Transverse colon (tissue), 4 donors: ENCODE data around the gene SDR42E2. TPM values are rescaled to one million over a fixed set of nuclear protein-coding genes. Genes with fewer than 3 reads are reported as not detected.
A peak's percentile ranks its signal among the peaks of the same experiment; 100 is the strongest.

Source experiments
- DNase-seq: peaks from one replicate; pipeline ENCODE4 v3.0.0-alpha.2; 2019
- H3K27ac ChIP-seq, 4 donors: fragments of 200-600 bp; sonication (generic); 2 replicates each; pipeline ENCODE4 v1.5.1; 2016 to 2018; ENCODE audit warnings: inconsistent platforms in 4 of 4
- H3K27me3 ChIP-seq: fragments of 200-600 bp; sonication (generic); 2 replicates; pipeline ENCODE4 v1.5.1; 2017; ENCODE audit warnings: inconsistent platforms
- H3K36me3 ChIP-seq, 4 donors: fragments of 200-600 bp; sonication (generic); 2 replicates each; pipeline ENCODE4 v1.5.1; 2017 to 2019; ENCODE audit warnings: inconsistent platforms in 4 of 4
- H3K4me1 ChIP-seq, 4 donors: fragments of 200-600 bp; sonication (generic); 2 replicates each; pipeline ENCODE4 v1.5.1; 2017 to 2020; ENCODE audit warnings: inconsistent platforms in 4 of 4
- H3K4me3 ChIP-seq, 4 donors: fragments of 200-600 bp; sonication (generic); 1 replicate in 1 of 4; 2 replicates in 3 of 4; pipeline versions ENCODE4 v1.5.1 to v1.6.1; 2017 to 2019; ENCODE audit warnings: inconsistent platforms in 4 of 4
- H3K9me3 ChIP-seq, 2 donors: fragments of 200-600 bp; sonication (generic); 2 replicates each; pipeline ENCODE4 v1.5.1; 2017 to 2019; ENCODE audit warnings: inconsistent platforms in 2 of 2
- EP300 ChIP-seq: sonication (generic); formaldehyde crosslinking; IDR thresholded peaks from one replicate; pipeline ENCODE4 v1.6.1; 2017; ENCODE audit warnings: antibody characterized with exemption, low read depth
- POLR2A ChIP-seq: fragments of 450-650 bp; IDR thresholded peaks from one replicate; pipeline ENCODE4 v1.6.1; 2016; ENCODE audit warnings: antibody characterized with exemption, mild to moderate bottlenecking, moderate library complexity
- POLR2AphosphoS5 ChIP-seq, 3 donors: sonication (generic); formaldehyde crosslinking; IDR thresholded peaks; one replicate each; pipeline ENCODE4 v1.6.1; 2016; ENCODE audit warnings: antibody characterized with exemption in 3 of 3
- WGBS, 2 donors: methylation state at CpG; one replicate each; pipeline ENCODE4 v1.1.5; 2018; ENCODE audit warnings: low coverage in 1 of 2; 5-methylcytosine and 5-hydroxymethylcytosine counted together
- in situ Hi-C, 4 donors: fragments of 200-750 bp; cut with MboI; loops; one replicate each; pipeline versions ENCODE4 v1.15.0 to v1.15.1; 2017; ENCODE audit warnings: low sequenced_read_pairs in 3 of 4, low pct_ligation_motif_present in 1 of 4, low pct_unique_long_range_greater_than_20kb in 1 of 4
- intact Hi-C: fragments of 100-400 bp; cut with DNase I; formaldehyde crosslinking; loops from one replicate; pipeline ENCODE4 v1.15.1; 2023; ENCODE audit warnings: low total_unique reads
- total RNA-seq, 4 donors: library from RNA; depleted of rRNA; stranded (reverse); fragments of >200 nt; gene quantifications; one replicate each; pipeline ENCODE4 v1.1.0, GENCODE V29; 2016
- TF ChIP-seq, protein P1 (sequence below), 5 experiments: fragments of 200-600 bp in 3 of 5; fragments of 450-650 bp in 2 of 5; sonication (generic) in 3 of 5; IDR thresholded peaks; 1 replicate in 2 of 5; 2 replicates in 3 of 5; pipeline ENCODE4 v1.5.1; 2016 to 2017; ENCODE audit warnings: antibody characterized with exemption in 5 of 5, inconsistent platforms in 3 of 5, mild to moderate bottlenecking in 2 of 5, moderate library complexity in 1 of 5

The SDR42E2 gene
- total RNA-seq, 4 donors from 2014 or later, result not detected

DNA sequence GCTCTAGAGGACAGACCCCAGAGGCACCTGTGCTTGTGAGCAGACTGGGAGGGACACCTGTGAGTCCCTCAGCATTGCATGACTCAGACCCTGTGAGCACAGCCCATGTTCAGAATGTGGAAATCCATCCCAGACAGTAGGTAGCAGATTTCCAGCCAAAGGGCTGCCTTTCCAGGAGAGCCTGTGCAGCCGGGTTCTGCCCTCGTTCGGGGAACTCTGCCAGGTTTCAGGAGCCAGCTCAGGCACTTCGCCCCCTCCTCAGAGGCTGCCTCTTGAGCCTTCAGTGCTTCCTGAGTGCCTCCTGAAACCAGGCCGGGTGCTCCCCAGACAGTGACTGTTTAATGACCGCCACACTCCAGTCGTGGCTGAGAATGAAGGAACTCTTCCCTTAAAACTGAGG lies 23.3 kb upstream of the SDR42E2 start:
- Histone ChIP-seq H3K4me3 (no peak overlapping the region), H3K4me1 (no peaks in the 10 kb centered on the region), H3K27ac (no peak overlapping the region), H3K27me3 (no peaks in the 10 kb centered on the region), H3K9me3 (no peaks in the 10 kb centered on the region), H3K36me3 (no peaks in the 10 kb centered on the region)
- in situ Hi-C loops (no loop called here), intact Hi-C loops (no loop called here)
- no peak for TF ChIP-seq POLR2A
- WGBS, 2 donors, result 75% methylated on average over 7 of the region's 7 CpGs; no CpG with 5 or more reads in 1 of the 2 donors
- no peak for DNase-seq

DNA sequence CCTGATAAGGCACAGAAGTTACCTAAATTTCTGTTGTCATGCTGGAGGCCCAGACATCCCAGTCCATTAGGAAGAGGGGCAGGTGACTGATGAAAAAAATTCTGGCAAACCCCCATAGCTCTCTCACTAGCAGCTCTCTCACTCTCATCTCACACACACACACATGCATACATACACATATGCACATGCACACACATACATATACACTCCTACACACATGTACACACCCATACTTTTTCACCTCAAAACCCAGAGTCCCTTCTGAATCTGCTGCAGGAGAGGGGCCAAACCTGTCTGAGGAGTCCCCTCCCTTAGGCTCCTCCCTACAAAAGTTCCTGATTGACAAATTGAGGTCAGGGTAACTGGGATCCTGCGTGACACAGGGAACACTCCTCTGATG lies 22.6 kb upstream of the SDR42E2 start:
- Histone ChIP-seq H3K4me1 (no peaks in the 10 kb centered on the region), H3K36me3 (no peaks in the 10 kb centered on the region), H3K27ac (no peak overlapping the region), H3K9me3 (no peaks in the 10 kb centered on the region), H3K27me3 (no peaks in the 10 kb centered on the region), H3K4me3 (no peak overlapping the region)
- no peak for TF ChIP-seq EP300
- no peak for TF ChIP-seq POLR2A
- no peak for TF ChIP-seq POLR2AphosphoS5 (IDR thresholded peaks at IDR 0.05)
- TF ChIP-seq, protein P1, sequence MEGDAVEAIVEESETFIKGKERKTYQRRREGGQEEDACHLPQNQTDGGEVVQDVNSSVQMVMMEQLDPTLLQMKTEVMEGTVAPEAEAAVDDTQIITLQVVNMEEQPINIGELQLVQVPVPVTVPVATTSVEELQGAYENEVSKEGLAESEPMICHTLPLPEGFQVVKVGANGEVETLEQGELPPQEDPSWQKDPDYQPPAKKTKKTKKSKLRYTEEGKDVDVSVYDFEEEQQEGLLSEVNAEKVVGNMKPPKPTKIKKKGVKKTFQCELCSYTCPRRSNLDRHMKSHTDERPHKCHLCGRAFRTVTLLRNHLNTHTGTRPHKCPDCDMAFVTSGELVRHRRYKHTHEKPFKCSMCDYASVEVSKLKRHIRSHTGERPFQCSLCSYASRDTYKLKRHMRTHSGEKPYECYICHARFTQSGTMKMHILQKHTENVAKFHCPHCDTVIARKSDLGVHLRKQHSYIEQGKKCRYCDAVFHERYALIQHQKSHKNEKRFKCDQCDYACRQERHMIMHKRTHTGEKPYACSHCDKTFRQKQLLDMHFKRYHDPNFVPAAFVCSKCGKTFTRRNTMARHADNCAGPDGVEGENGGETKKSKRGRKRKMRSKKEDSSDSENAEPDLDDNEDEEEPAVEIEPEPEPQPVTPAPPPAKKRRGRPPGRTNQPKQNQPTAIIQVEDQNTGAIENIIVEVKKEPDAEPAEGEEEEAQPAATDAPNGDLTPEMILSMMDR (IDR thresholded peaks at IDR 0.05), result no peak
- DNase-seq, result no peak
- 67 to 69% methylated on average over 1 of the region's 1 CpG for WGBS, 2 donors
- in situ Hi-C loops (no loop called here), intact Hi-C loops (no loop called here)

DNA sequence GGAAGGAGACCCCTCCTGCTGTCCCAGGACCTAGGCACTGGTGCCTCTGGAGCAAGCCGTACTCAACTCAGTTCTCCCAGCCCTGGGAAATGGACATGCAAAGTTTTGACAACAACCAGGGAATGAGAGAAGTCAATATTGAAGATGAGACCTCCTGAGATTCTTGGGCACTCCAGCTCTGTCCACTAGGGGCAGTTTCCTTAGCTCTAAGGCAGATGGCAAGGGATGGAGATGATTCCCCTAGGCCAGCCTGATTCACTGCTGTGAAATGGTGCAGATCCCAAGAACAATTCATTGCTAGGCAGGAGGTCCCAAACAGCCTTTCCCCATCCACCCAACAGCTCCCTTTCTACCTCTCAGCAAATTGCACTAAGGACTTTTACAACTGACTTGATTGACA lies 20.5 kb upstream of the SDR42E2 start:
- in situ Hi-C loops (no loop called here), intact Hi-C loops (no loop called here)
- WGBS, 2 donors, result 69% methylated on average over 1 of the region's 1 CpG; no CpG with 5 or more reads in 1 of the 2 donors
- no peaks in the 10 kb centered on the region for H3K4me1 ChIP-seq
- TF ChIP-seq EP300, result no peak
- TF ChIP-seq, protein P1 (IDR thresholded peaks at IDR 0.05), result peak in 2 of 5 experiments; percentile 9 to 13
- no peaks in the 10 kb centered on the region for H3K27me3 ChIP-seq
- no peak overlapping the region for H3K27ac ChIP-seq
- no peaks in the 10 kb centered on the region for H3K9me3 ChIP-seq
- H3K36me3 ChIP-seq, result no peaks in the 10 kb centered on the region
- H3K4me3 ChIP-seq, result no peak overlapping the region
- no peak for DNase-seq

DNA sequence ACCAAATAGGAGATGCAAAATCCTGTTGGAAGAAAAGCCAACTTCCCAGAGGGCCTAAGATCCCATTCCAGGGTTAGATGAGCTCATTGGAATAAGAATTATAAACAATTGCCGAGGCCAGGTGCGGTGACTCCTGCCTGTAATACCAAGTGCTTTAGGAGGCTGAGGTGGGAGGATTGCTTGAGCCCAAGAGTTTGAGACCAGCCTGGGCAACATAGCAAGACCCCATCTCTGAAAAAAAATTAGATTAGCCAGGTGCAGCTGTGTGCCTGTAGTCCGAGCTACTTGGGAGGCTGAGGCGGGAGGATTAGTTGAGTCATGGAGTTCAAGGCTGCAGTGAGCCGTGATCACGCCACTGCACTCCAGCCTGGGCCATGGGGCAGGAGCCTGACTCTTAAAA lies 17.8 kb upstream of the SDR42E2 start:
- in situ Hi-C loops (no loop called here), intact Hi-C loops (no loop called here)
- Histone ChIP-seq H3K27me3 (no peaks in the 10 kb centered on the region), H3K4me1 (no peaks in the 10 kb centered on the region), H3K4me3 (no peak overlapping the region), H3K27ac (no peak overlapping the region), H3K9me3 (no peaks in the 10 kb centered on the region), H3K36me3 (no peaks in the 10 kb centered on the region)
- TF ChIP-seq, protein P1 (IDR thresholded peaks at IDR 0.05), result no peak
- TF ChIP-seq POLR2AphosphoS5 (IDR thresholded peaks at IDR 0.05), result no peak
- no peak for TF ChIP-seq EP300
- no peak for TF ChIP-seq POLR2A
- 80 to 83% methylated on average over 1 to 6 of the region's 6 CpGs for WGBS, 2 donors
- no peak for DNase-seq

DNA sequence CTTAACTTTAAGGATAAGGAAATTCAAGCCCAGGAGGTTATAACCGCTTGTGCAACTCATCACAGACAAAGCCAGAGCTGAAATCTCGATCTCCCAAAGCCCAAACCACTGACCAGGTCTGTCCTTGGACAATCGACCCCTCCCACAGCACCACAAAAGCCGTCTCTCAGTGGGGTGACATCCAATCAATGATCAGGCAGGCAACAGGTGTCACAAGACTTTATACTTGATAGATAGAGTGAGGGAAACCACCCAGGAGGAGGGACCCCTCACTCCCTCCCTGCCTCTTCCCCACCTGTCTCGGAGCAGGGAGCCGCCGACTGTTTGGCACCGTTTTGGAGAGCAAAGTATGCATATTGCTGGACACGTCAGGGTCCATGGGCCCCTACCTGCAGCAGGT lies 14.5 kb upstream of the SDR42E2 start:
- TF ChIP-seq EP300, result no peak
- TF ChIP-seq, protein P1 (IDR thresholded peaks at IDR 0.05), result no peak
- no peak for TF ChIP-seq POLR2AphosphoS5 (IDR thresholded peaks at IDR 0.05)
- TF ChIP-seq POLR2A, result no peak
- Histone ChIP-seq H3K36me3 (no peaks in the 10 kb centered on the region), H3K9me3 (no peaks in the 10 kb centered on the region), H3K4me1 (no peaks in the 10 kb centered on the region), H3K27ac (no peak overlapping the region), H3K27me3 (no peaks in the 10 kb centered on the region), H3K4me3 (no peak overlapping the region)
- in situ Hi-C loops, result no loop called here
- WGBS, 2 donors, result 70% methylated on average over 9 of the region's 9 CpGs; no CpG with 5 or more reads in 1 of the 2 donors
- DNase-seq, result no peak
- intact Hi-C loops, result no loop called here
